Measurements from ENCODE around the gene MYO9A. TPM values are rescaled to one million over a fixed set of nuclear protein-coding genes. Genes with fewer than 3 reads are reported as not detected.

MYO9A gene
- total RNA-seq, 1 experiment from 2014 or later, result 21.4 TPM

DNA sequence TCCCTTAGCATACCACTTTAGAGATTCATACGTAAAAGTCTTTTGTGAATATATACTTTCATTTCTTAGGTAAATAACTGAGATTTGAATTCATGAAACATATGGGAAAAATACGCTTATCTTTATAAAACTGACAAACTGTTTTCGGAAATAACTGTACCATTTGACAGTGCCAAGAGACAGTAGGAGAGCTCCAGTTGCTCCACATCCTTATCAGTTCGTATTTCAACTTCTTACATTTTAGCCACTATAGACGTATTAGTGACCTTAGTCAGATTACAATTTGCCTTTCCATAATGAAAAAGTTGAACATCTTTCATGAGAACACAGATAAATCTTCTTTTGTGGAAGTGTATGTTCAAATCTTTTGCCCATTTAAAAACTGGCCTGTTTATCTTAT, 174.1 kb downstream of the MYO9A start:
- TF ChIP-seq, protein P1, sequence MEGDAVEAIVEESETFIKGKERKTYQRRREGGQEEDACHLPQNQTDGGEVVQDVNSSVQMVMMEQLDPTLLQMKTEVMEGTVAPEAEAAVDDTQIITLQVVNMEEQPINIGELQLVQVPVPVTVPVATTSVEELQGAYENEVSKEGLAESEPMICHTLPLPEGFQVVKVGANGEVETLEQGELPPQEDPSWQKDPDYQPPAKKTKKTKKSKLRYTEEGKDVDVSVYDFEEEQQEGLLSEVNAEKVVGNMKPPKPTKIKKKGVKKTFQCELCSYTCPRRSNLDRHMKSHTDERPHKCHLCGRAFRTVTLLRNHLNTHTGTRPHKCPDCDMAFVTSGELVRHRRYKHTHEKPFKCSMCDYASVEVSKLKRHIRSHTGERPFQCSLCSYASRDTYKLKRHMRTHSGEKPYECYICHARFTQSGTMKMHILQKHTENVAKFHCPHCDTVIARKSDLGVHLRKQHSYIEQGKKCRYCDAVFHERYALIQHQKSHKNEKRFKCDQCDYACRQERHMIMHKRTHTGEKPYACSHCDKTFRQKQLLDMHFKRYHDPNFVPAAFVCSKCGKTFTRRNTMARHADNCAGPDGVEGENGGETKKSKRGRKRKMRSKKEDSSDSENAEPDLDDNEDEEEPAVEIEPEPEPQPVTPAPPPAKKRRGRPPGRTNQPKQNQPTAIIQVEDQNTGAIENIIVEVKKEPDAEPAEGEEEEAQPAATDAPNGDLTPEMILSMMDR (conservative IDR thresholded peaks at IDR 0.05), result no peak

More for the DNA sequence above, 174.1 kb downstream of the MYO9A start:
- H2BK12ac ChIP-seq (ENCODE audit: insufficient read length, low read depth, low read length), result no peak overlapping the region
- H2BK120ac ChIP-seq (ENCODE audit: low read depth, low read length, poor library complexity, severe bottlenecking), result no peak overlapping the region
- H2AK5ac ChIP-seq (ENCODE audit: insufficient read length, low read length), result no peak overlapping the region
- H3K18ac ChIP-seq (ENCODE audit: insufficient read length, low read depth, low read length), result no peak overlapping the region
- no peak overlapping the region for H4K8ac ChIP-seq (replicated peaks; ENCODE audit: insufficient read length, low read depth, low read length)
- H3K23ac ChIP-seq (ENCODE audit: insufficient read length, low read depth, low read length), result no peak overlapping the region
- Mint-ChIP-seq H3K9me3 (no peaks in the 10 kb centered on the region), H3K4me3 (no peak overlapping the region), H3K27ac (no peak overlapping the region), H3K27me3 (ENCODE audit: low read depth) (no peaks in the 10 kb centered on the region), H3K4me1 (peaks cover 0 to 6% of the 10 kb centered on the region in 2 experiments; a peak in 2 of 4 replicates), H3K36me3 (ENCODE audit: insufficient read depth in 1 of 3, low read depth in 3 of 3) (no peaks in the 10 kb centered on the region)
- no peaks in the 10 kb centered on the region for H3K9me3 ChIP-seq (ENCODE audit: control insufficient read depth, low read depth, low read length)
- WGBS (ENCODE audit: extremely low coverage, insufficient read length, low lambda C conversion rate), result no CpG with 5 or more reads among the region's 5 CpGs
- H3K4ac ChIP-seq (ENCODE audit: low read depth, low read length), result no peak overlapping the region
- no peaks in the 10 kb centered on the region for H4K20me1 ChIP-seq (ENCODE audit: control insufficient read depth, insufficient read depth, insufficient read length)
- H2AFZ ChIP-seq (ENCODE audit: low read length), result no peak overlapping the region
- H2BK15ac ChIP-seq (ENCODE audit: low read depth, low read length), result no peak overlapping the region
- H3K79me2 ChIP-seq (ENCODE audit: insufficient read depth, low read length), result no peaks in the 10 kb centered on the region
- DNase-seq, result no peak
- no peaks in the 10 kb centered on the region for H3K4me1 ChIP-seq (ENCODE audit: insufficient read depth, low read length)
- H4K5ac ChIP-seq (ENCODE audit: insufficient read length, low read depth, low read length), result no peak overlapping the region
- H3K9ac ChIP-seq (ENCODE audit: extremely low read depth, insufficient read length, low read length), result no peak overlapping the region
- no peak overlapping the region for H3K14ac ChIP-seq (ENCODE audit: insufficient read depth, low read length)
- no peaks in the 10 kb centered on the region for H3K23me2 ChIP-seq (ENCODE audit: insufficient read length, low read depth, low read length, poor library complexity, severe bottlenecking)
- no peaks in the 10 kb centered on the region for H3K79me1 ChIP-seq (ENCODE audit: insufficient read depth, low read depth, low read length, poor library complexity, severe bottlenecking)
- no peak overlapping the region for H3K27ac ChIP-seq (ENCODE audit: insufficient read length, low read depth, low read length)
- no peak overlapping the region for H2BK5ac ChIP-seq (ENCODE audit: insufficient read length, low read length)
- no peaks in the 10 kb centered on the region for H3K27me3 ChIP-seq (ENCODE audit: insufficient read depth, low read length)
- no peak overlapping the region for H3T11ph ChIP-seq (ENCODE audit: low read length)
- H3K56ac ChIP-seq (ENCODE audit: insufficient read length, low read depth, low read length), result no peak overlapping the region
- no peak overlapping the region for H4K91ac ChIP-seq (ENCODE audit: insufficient read length, low read depth, low read length)
- H2BK20ac ChIP-seq (ENCODE audit: low read depth, low read length, poor library complexity, severe bottlenecking), result no peak overlapping the region
- no peak overlapping the region for H3K4me2 ChIP-seq (ENCODE audit: insufficient read depth, insufficient read length, low read length)
